ENCODE data around the gene ADM2. TPM values are rescaled to one million over a fixed set of nuclear protein-coding genes. Genes with fewer than 3 reads are reported as not detected.

The ADM2 gene
- total and polyA plus RNA-seq, 2 of the 13 experiments (the other 11 are each of a cell fraction or from before 2014, with no cell fraction given), result 1.2 to 3.0 TPM

GRCh38 chr22:50525104-50525857, 43.9 kb downstream of the ADM2 start, which contains the start of gene SCO2 (continued):
- TF ChIP-seq AHDC1 (CRISPR knock-in tag; IDR thresholded peaks at IDR 0.05; ENCODE audit: borderline replicate concordance) (no peak), SNAPC4 (CRISPR knock-in tag; IDR thresholded peaks at IDR 0.05) (peak; percentile 77; the same call in 1 of the 2 replicates), ZKSCAN5 (CRISPR knock-in tag; IDR thresholded peaks at IDR 0.05) (no peak), MAX (IDR thresholded peaks at IDR 0.05) (peak; percentile 90), ZNF235 (CRISPR knock-in tag; IDR thresholded peaks at IDR 0.05; ENCODE audit: borderline replicate concordance) (no peak), NFIC (IDR thresholded peaks at IDR 0.05; ENCODE audit: low read length) (no peak), DNMT1 (CRISPR knock-in tag; IDR thresholded peaks at IDR 0.05) (peak; percentile 19; the same call in 1 of the 2 replicates), SALL1 (CRISPR knock-in tag; IDR thresholded peaks at IDR 0.05) (peak; percentile 57; the same call in 1 of the 2 replicates), ZKSCAN8 (CRISPR knock-in tag; IDR thresholded peaks at IDR 0.05; ENCODE audit: borderline replicate concordance) (no peak), SRY (CRISPR knock-in tag; IDR thresholded peaks at IDR 0.05) (0 out of 2 replicates have a peak, but pooled peaks have one; percentile 28), ZNF691 (CRISPR knock-in tag; IDR thresholded peaks at IDR 0.05; ENCODE audit: borderline replicate concordance, low read depth) (peak; percentile 17; the same call in 1 of the 2 replicates), ZNF850 (CRISPR knock-in tag; conservative IDR thresholded peaks at IDR 0.05) (no peak), ZNF275 (CRISPR knock-in tag; IDR thresholded peaks at IDR 0.05; ENCODE audit: borderline replicate concordance) (no peak; the same call in 1 of the 2 replicates), GZF1 (CRISPR knock-in tag; IDR thresholded peaks at IDR 0.05) (0 out of 2 replicates have a peak, but pooled peaks have one; percentile 33), KDM1A (CRISPR knock-in tag; IDR thresholded peaks at IDR 0.05) (no peak)

Measured in HepG2 (cell line).